A549 (cell line): ENCODE measurements around the gene PCDH9. TPM values are rescaled to one million over a fixed set of nuclear protein-coding genes. Genes with fewer than 3 reads are reported as not detected.
A peak's percentile ranks its signal among the peaks of the same experiment; 100 is the strongest.

ENCODE experiments used
- ATAC-seq, 2 experiments: fragments of 200-7000 bp in 1 of 2; fragments of >200 bp in 1 of 2; cut with Nextera tagmentation in 1 of 2; cut with Tn5 transposase in 1 of 2; 3 replicates each; pipeline versions ENCODE4 v1.8.0 to v1.9.1; 2018 to 2020; ENCODE audit warnings: mild to moderate bottlenecking in 1 of 2, moderate library complexity in 1 of 2
- CTCF ChIA-PET: fragments of 300-600 bp; sonication (Branson Sonifier 250); formaldehyde crosslinking; extraction: SDS; loops from one replicate; lab custom pipeline; 2021; ENCODE audit warnings: antibody characterized with exemption, inconsistent platforms; lab: Yijun Ruan, JAX
- POLR2A ChIA-PET: fragments of 350-600 bp; formaldehyde crosslinking; extraction: SDS; loops from one replicate; lab custom pipeline; 2021; ENCODE audit warnings: antibody characterized with exemption, inconsistent platforms; lab: Yijun Ruan, JAX
- DNase-seq, 2 experiments: peaks; one replicate each; pipeline versions ENCODE4 v3.0.0 to v3.0.0-alpha.2; 2011 to 2016; ENCODE audit warnings: low read depth in 1 of 2, low spot score in 1 of 2
- FAIRE-seq: peaks from 2 replicates; lab custom pipeline; 2011; peaks lifted over from hg19 to GRCh38; lab: Jason Lieb, UNC
- H3K27ac ChIP-seq, 2 experiments: fragments of >200 bp; sonication (Bioruptor Twin); formaldehyde crosslinking; 3 replicates each; pipeline ENCODE4 v1.5.1; 2016 to 2017
- H3K4me1 ChIP-seq: fragments of >200 bp; sonication (Bioruptor Twin); formaldehyde crosslinking; 3 replicates; pipeline ENCODE4 v1.6.1; 2016
- H3K4me2 ChIP-seq: fragments of >200 bp; sonication (Bioruptor Twin); formaldehyde crosslinking; 3 replicates; pipeline ENCODE4 v1.6.1; 2016
- H3K4me3 ChIP-seq: fragments of >200 bp; sonication (Bioruptor Twin); formaldehyde crosslinking; 3 replicates; pipeline ENCODE4 v1.5.1; 2016
- H3K9me3 ChIP-seq: fragments of >200 bp; sonication (Bioruptor Twin); formaldehyde crosslinking; 3 replicates; pipeline ENCODE4 v1.6.1; 2016
- BCL3 ChIP-seq: fragments of >200 bp; sonication (Bioruptor Twin); formaldehyde crosslinking; IDR thresholded peaks from 3 replicates; pipeline ENCODE4 v1.6.1; 2016
- CEBPB ChIP-seq, 2 experiments: fragments of >200 bp in 1 of 2; sonication (Bioruptor Twin) in 1 of 2; formaldehyde crosslinking in 1 of 2; IDR thresholded peaks; 2 replicates each; pipeline ENCODE4 v1.6.1; 2012 to 2016
- EHMT2 ChIP-seq: fragments of 200-600 bp; sonication (generic); IDR thresholded peaks from 2 replicates; pipeline ENCODE4 v1.6.1; 2016; ENCODE audit warnings: antibody characterized with exemption, low read depth, mild to moderate bottlenecking, moderate library complexity
- FOSL2 ChIP-seq, 2 experiments: fragments of 450-650 bp in 1 of 2; fragments of >200 bp in 1 of 2; sonication (Bioruptor Twin) in 1 of 2; formaldehyde crosslinking; IDR thresholded peaks; 2 replicates each; pipeline versions ENCODE4 v1.5.0 to v1.6.1; 2016 to 2020; ENCODE audit warnings: mild to moderate bottlenecking in 1 of 2, moderate library complexity in 1 of 2
- FOXS1 ChIP-seq: fragments of 250-450 bp; sonication (Bioruptor Pico); IDR thresholded peaks from 2 replicates; pipeline ENCODE4 v1.5.0; 2020; ENCODE audit warnings: mild to moderate bottlenecking, moderate library complexity
- HDAC2 ChIP-seq: fragments of 200-600 bp; sonication (generic); IDR thresholded peaks from 2 replicates; pipeline ENCODE4 v1.6.1; 2016
- HEYL ChIP-seq: fragments of 250-450 bp; sonication (Bioruptor Pico); IDR thresholded peaks from 2 replicates; pipeline ENCODE4 v1.8.0; 2021; ENCODE audit warnings: mild to moderate bottlenecking, moderate library complexity
- HOXA7 ChIP-seq: fragments of 250-450 bp; sonication (Bioruptor Pico); IDR thresholded peaks from 2 replicates; pipeline ENCODE4 v1.5.0; 2020; ENCODE audit warnings: mild to moderate bottlenecking, moderate library complexity
- HOXB13 ChIP-seq: fragments of 250-450 bp; sonication (Bioruptor Pico); IDR thresholded peaks from 2 replicates; pipeline ENCODE4 v1.5.0; 2020; ENCODE audit warnings: low read depth, mild to moderate bottlenecking, moderate library complexity
- MAFK ChIP-seq: fragments of 450-650 bp; IDR thresholded peaks from 2 replicates; pipeline ENCODE4 v1.6.1; 2014; ENCODE audit not compliant: partially characterized antibody
- MAX ChIP-seq: IDR thresholded peaks from 2 replicates; pipeline ENCODE4 v1.6.1; 2012
- NPAS2 ChIP-seq: fragments of 250-450 bp; sonication (Bioruptor Pico); IDR thresholded peaks from 2 replicates; pipeline ENCODE4 v1.8.0; 2022; ENCODE audit warnings: mild to moderate bottlenecking, moderate library complexity, borderline replicate concordance
- PHF8 ChIP-seq: fragments of 200-600 bp; sonication (generic); IDR thresholded peaks from 2 replicates; pipeline ENCODE4 v1.6.1; 2016; ENCODE audit warnings: low read depth, mild to moderate bottlenecking, antibody characterized with exemption, moderate library complexity, borderline replicate concordance
- POLR2AphosphoS2 ChIP-seq: conservative IDR thresholded peaks from 2 replicates; pipeline ENCODE4 v1.6.1; 2012; ENCODE audit warnings: low read length, improper control_type of control experiment, inconsistent platforms
- SMC3 ChIP-seq: fragments of >200 bp; sonication (Bioruptor Twin); formaldehyde crosslinking; IDR thresholded peaks from 3 replicates; pipeline ENCODE4 v1.6.1; 2018; ENCODE audit warnings: inconsistent platforms
- SREBF2 ChIP-seq: fragments of 450-650 bp; IDR thresholded peaks from 2 replicates; pipeline ENCODE4 v1.6.1; 2014; ENCODE audit warnings: mild to moderate bottlenecking, moderate library complexity
- ZC3H11A ChIP-seq: fragments of 450-650 bp; IDR thresholded peaks from 2 replicates; pipeline ENCODE4 v1.6.1; 2014; ENCODE audit warnings: antibody characterized with exemption, mild to moderate bottlenecking
- ZFP36 ChIP-seq: fragments of 450-650 bp; IDR thresholded peaks from 2 replicates; pipeline ENCODE4 v1.6.1; 2014; ENCODE audit warnings: borderline replicate concordance; ENCODE audit not compliant: partially characterized antibody
- WGBS: methylation state at CpG from one replicate; pipeline ENCODE4 v1.1.6; 2017; ENCODE audit errors: missing lambda C conversion rate; 5-methylcytosine and 5-hydroxymethylcytosine counted together
- polyA plus RNA-seq, 4 experiments: library from polyadenylated mRNA; depleted of rRNA in 3 of 4; stranded (reverse); fragments of >200 nt; fragmentation: RNase III in 1 of 4; extraction: RNeasy Plus Mini Kit Qiagen cat#74134 plus additional on column Dnase treatment in 1 of 4; gene quantifications; 2 replicates in 3 of 4; 3 replicates in 1 of 4; pipeline ENCODE4 v1.2.3, GENCODE V29; 2011 to 2017
- TF ChIP-seq, protein P1 (sequence below): fragments of >200 bp; sonication (Bioruptor Twin); formaldehyde crosslinking; IDR thresholded peaks from 3 replicates; pipeline ENCODE4 v1.5.1; 2016

The PCDH9 gene
- polyA plus RNA-seq, 2 of the 4 experiments (the other 2 are of a cell fraction): 16.0 to 29.5 TPM

GRCh38 chr13:66312312-66313087 is 917.6 kb downstream of the PCDH9 start (continued):
- peak; percentile 78 for TF ChIP-seq MAX
- TF ChIP-seq HOXA7 (CRISPR knock-in tag): no peak
- TF ChIP-seq BCL3: peak; percentile 90; the same call in 1 of the 3 replicates
- no peak for TF ChIP-seq ZC3H11A
- TF ChIP-seq FOXS1 (CRISPR knock-in tag): no peak
- TF ChIP-seq SREBF2: no peak
- TF ChIP-seq MAFK: no peak
- TF ChIP-seq, protein P1, sequence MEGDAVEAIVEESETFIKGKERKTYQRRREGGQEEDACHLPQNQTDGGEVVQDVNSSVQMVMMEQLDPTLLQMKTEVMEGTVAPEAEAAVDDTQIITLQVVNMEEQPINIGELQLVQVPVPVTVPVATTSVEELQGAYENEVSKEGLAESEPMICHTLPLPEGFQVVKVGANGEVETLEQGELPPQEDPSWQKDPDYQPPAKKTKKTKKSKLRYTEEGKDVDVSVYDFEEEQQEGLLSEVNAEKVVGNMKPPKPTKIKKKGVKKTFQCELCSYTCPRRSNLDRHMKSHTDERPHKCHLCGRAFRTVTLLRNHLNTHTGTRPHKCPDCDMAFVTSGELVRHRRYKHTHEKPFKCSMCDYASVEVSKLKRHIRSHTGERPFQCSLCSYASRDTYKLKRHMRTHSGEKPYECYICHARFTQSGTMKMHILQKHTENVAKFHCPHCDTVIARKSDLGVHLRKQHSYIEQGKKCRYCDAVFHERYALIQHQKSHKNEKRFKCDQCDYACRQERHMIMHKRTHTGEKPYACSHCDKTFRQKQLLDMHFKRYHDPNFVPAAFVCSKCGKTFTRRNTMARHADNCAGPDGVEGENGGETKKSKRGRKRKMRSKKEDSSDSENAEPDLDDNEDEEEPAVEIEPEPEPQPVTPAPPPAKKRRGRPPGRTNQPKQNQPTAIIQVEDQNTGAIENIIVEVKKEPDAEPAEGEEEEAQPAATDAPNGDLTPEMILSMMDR: no peak
- TF ChIP-seq NPAS2 (CRISPR knock-in tag): no peak
- no peak for TF ChIP-seq HEYL (CRISPR knock-in tag)
- no peak for TF ChIP-seq HDAC2
- TF ChIP-seq EHMT2: no peak
- peak in 1 of 2 experiments; percentile 51; a peak in 2 of 4 replicates for TF ChIP-seq CEBPB (IDR thresholded peaks at IDR 0.05)
- TF ChIP-seq ZFP36: peak; percentile 18
- TF ChIP-seq HOXB13 (CRISPR knock-in tag): no peak

GRCh38 chr13:66305961-66306617 is 924.0 kb downstream of the PCDH9 start:
- FAIRE-seq (no peak), ATAC-seq (no peak), DNase-seq (no peak)
- ChIA-PET CTCF (no interaction called here), POLR2A (no interaction called here)
- H3K4me3 ChIP-seq: no peak overlapping the region
- TF ChIP-seq FOSL2 (IDR thresholded peaks at IDR 0.05): no peak
- TF ChIP-seq FOSL2 (CRISPR knock-in tag; IDR thresholded peaks at IDR 0.05): no peak
- TF ChIP-seq EHMT2: no peak
- TF ChIP-seq SMC3: no peak
- peak; percentile 93 for TF ChIP-seq MAFK
- TF ChIP-seq POLR2AphosphoS2: no peak
- 65% methylated on average over 5 of the region's 5 CpGs for WGBS
- no peak overlapping the region for H3K27ac ChIP-seq
- no peak overlapping the region for H3K4me2 ChIP-seq
- H3K4me1 ChIP-seq: peaks cover 17% of the 10 kb centered on the region; the same call in 2 of the 3 replicates
- no peaks in the 10 kb centered on the region for H3K9me3 ChIP-seq

- DNase-seq: no peak
- Histone ChIP-seq H3K9me3 (peaks cover 6% of the 10 kb centered on the region; the same call in 2 of the 3 replicates), H3K4me1 (peaks cover 8% of the 10 kb centered on the region; the same call in 2 of the 3 replicates), H3K27ac (no peak overlapping the region), H3K4me3 (no peak overlapping the region), H3K4me2 (no peak overlapping the region; the same call in 2 of the 3 replicates)
- FAIRE-seq: no peak
- ChIA-PET CTCF (no interaction called here), POLR2A (no interaction called here)
- ATAC-seq: no peak
- TF ChIP-seq PHF8: no peak
Measured at GRCh38 chr13:66301482-66301881, 928.7 kb downstream of the PCDH9 start.
